ENCODE data around the gene CD300LG.

CD300LG gene

GRCh38 chr17:43826206-43826605 lies 20.8 kb upstream of the CD300LG start:
- no peak for DNase-seq

- DNase-seq = no peak
Observed at GRCh38 chr17:43827596-43827995, 19.4 kb upstream of the CD300LG start.

DNA sequence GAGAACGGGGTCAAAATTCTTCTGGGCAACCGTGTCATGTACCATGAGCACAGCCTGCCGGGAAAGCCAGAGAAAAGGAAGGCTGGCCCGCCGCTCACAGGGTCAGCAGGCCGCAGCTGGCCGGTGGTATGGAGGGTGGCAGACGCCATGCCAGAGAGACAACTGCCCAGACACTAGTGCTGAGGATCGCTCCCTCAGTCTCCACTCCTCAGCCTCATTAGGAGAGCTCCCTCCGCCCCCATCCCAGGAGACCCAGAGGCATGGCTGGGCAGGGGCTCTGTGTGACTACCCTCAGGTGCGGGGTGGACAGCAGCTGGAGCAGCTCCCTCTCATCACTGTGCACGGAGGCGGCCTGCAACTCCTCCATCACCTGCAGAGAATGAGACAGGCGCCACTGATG lies 17.2 kb upstream of the CD300LG start:
- no peak for DNase-seq

DNA sequence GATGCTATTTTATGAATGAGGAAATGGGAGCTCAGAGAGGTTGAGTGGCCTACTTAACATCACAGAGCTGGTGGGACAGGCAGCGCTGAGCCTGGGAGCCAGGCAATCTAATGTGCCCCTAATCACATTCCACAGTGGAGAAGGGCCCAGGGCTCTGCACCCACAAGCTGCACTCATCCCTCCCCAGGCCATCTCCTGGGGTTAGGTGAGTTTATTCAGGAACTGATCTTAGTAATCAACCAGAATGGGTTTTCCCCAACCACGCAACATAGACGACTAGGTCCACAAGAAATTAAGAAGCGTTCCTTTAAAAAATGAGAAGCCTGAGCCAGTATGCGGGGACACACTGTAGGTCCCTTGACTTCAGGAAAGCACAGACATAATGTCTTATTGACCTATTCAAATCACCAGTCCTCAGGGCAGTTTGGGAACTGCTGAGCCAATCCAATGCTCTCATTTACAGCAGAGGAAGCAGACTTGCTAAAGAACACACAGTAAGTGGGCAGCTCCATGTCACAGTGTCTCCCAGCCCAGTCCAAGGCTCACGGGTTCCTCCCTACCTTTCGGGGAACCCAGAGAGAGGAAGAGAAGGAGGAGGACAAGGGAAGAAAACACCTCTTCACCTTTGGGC lies 16.4 kb upstream of the CD300LG start:
- DNase-seq = no peak

DNA sequence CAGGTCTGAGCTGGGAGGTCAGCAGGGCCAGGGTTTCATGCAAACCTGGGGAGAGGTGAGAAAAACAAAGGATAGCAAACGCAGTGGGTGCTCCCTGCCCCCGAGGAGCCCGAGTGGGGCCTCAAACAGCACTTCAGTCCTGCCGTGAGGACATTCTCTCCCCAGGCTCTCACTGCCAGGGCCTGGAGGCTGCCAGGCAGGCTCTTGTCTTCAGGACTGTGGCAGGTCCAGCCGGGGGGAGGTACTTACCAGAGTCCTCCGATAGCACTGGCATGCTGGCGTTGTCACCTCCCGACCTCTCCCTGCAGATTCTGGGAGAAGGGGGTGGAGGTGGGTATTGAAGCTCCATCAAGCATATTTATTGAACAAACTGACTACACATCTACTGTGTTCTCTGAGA lies 15.3 kb upstream of the CD300LG start:
- DNase-seq = no peak

- DNase-seq = peak in 1 of 3 experiments; percentile 75
Observed at GRCh38 chr17:43832168-43832975, 14.6 kb upstream of the CD300LG start.

- DNase-seq = peak; percentile 73 to 84 (median 80)
Observed at GRCh38 chr17:43832976-43833829, 13.8 kb upstream of the CD300LG start, which contains the start of gene MPP3. TSS of gene MPP3 (minus strand) at chr17:43833146. CDS start at chr17:43831906, 1,240 bp downstream.

- peak in 1 of 3 experiments; percentile 32 for DNase-seq
Observed at GRCh38 chr17:43834106-43834505, 12.9 kb upstream of the CD300LG start.

DNA sequence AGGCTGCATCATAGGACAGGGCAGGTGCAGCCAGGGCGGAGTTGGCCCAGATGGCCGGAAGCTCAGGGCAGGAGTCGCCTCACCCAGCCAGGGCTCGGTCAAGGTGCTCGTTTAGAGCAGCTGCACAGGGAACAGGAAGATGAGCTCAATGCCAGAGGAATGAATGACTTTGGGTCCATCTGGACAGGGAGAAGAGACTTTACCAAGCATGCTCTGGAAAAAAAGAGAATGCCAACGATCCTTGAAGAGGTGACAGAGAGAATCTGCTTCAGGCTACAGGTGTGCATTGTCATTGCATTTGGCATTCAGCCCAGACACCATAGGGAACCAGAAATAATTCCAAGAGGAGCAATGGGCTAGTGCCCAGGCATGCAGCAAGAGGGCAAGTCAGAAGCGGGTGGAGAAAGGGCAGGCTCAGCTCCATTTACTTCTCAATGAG lies 7.3 kb upstream of the CD300LG start:
- DNase-seq = peak; percentile 91 to 99 (median 95)

DNA sequence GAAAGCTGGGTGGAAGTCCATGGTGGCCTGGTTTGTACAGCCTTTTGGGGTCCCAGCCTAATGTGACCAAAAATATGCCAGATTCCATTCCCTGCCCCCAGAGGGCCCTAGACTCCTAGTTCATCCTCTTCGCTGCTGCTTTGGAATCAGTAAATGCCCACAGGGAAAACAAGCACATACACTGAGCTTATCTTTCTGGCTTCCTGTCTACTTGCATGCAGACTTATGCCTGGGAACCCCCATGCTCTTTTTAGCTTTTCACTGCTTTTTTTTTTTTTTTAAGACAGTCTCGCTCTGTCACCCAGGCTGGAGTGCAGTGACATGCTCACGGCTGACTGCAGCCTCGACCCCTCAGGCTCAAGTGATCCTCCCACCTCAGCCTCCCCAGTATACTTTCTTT lies 6.2 kb upstream of the CD300LG start:
- peak in 1 of 3 experiments; percentile 19 for DNase-seq

- no peak for DNase-seq
Observed at GRCh38 chr17:43841282-43841681, 5.7 kb upstream of the CD300LG start.

GRCh38 chr17:43842091-43842974 lies 4.6 kb upstream of the CD300LG start:
- peak in 1 of 3 experiments; percentile 68 for DNase-seq

DNA sequence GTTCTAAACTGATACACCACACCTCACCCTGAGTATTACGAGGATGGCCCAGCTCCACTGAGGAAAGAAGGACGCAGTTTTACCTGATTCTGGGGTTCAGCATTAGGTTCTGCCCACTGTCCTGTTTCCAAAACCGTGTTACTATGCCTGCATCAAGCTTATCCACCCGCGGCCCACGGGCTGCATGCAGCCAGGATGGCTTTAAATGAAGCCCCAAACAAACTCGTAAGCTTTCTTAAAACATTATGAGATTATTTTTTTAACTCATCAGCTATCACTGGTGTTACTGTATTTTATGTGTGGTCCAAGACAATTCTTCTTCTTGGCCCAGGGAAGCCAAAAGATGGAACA lies 4.0 kb upstream of the CD300LG start:
- DNase-seq = no peak

DNA sequence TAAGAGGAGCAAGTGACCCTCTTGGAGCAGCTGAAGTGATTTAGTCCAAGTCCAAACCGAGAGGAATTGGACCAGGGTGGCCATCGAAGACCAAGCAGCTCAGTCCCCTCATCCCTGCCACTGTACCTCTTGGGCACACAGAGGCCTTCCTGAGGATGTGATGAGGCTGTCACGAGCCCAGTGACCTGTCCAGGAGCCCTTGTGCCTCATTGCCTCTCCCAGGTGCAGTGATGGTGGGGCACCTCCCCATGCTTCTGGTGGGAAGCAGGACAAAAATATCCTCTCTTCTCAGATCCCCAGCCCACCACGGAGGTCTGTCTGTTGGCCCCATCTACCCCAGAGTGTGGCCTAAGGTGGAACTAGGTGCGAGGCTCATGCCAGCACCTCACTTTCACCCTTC lies 2.7 kb upstream of the CD300LG start:
- no peak for DNase-seq

DNA sequence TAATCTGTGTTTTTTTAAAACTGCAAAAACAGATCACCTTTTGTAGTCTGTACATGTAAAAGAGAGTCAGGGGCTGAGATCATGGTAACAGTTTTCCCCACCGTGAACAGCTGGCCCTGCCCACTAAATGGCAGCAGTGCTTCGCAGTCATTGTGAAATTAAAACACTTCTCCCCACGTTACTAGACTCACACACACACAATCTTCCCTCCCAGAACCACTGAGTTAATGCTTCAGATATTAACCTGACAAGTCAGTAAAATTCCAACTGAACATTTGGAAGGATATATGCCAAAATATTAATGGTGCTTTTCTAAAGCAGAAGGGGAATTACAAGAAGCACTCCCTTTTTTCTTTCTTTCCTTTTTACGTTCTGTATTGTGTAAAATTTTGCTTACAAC lies 1.2 kb upstream of the CD300LG start:
- no peak for DNase-seq

GRCh38 chr17:43846221-43846712 lies 709 bp upstream of the CD300LG start:
- peak; percentile 37 to 67 (median 64) for DNase-seq

- DNase-seq = no peak
Observed at GRCh38 chr17:43848601-43849000, 1.6 kb downstream of the CD300LG start.

DNA sequence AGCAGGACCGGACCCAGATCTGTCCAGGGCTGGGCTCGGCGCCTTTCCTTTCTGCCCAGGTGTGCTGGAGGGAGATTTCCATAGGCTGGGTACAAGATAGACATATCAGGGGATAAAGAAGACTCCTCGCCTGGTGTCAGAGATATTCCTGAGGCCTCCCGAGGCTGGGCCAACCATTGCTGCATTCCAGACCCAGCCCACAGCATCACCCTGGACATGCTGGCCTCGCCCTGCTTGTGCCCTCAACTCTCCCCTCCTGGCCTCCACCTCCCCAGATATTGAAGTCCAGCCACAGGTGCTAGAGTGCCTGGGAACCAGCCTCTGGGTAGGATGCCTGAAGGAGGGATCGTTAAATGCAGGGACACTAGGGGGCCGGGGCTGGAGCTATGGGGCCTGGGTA lies 2.1 kb downstream of the CD300LG start:
- no peak for DNase-seq

DNA sequence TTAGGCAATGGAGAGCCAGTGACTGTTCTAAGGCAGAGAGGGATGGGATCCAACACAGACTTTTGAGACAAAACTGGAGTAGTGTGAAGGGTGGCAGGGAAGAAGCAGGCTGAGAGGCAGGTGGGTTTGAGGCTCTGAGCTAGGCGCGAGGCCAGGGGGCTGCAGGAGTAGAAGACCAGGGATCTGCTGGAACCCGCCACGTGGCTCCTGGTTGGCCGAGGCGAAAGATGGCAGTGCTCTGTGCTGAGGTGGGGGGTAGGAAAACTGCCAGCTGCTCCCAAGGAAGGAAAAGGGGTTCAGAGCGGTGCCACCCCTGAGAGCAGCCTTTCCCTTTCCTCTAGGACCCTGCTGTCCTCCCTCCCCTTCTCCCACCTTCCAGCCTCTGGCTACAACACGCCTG lies 5.6 kb downstream of the CD300LG start:
- DNase-seq = no peak

DNA sequence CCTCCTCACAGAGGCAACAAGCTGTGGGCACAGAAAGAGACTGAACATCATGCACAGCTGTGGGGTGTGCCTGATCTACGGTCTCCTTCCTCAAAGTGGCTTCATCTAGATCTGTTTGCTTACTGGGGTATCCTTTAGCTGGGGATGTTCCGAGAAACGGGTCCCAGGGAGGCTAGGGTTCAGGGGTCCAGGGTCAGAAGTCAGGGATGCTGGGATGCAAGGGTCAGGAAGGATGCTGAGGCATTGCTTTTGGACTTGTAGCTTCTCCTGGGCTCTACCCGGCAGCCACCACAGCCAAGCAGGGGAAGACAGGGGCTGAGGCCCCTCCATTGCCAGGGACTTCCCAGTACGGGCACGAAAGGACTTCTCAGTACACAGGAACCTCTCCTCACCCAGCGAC lies 6.6 kb downstream of the CD300LG start:
- DNase-seq = no peak

DNA sequence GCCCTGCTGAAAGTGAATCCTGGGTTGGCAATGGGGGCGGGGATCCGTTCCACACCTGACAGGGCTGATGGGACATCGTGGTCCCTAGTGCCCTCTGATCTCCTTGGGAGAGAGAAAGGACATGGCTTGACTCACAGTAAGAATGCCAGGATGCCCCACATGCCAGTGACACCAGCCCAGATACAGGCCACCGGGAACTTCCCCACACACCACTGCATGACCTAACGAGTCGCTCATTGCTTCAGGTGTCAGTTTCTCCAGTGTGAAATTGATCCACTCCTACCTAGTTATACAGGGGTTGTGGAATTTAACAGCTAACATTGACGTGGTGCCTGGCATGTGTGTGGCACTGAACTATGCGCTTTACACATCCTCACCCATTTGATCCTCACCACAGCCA lies 7.5 kb downstream of the CD300LG start:
- no peak for DNase-seq

- no peak for DNase-seq
Observed at GRCh38 chr17:43855061-43855460, 8.1 kb downstream of the CD300LG start.

All from NCI-H1417 (cell line).